ENCODE measurements around the gene SURF6. TPM values are rescaled to one million over a fixed set of nuclear protein-coding genes. Genes with fewer than 3 reads are reported as not detected.

The SURF6 gene
- polyA plus RNA-seq, 1 experiment, result 6.2 TPM

DNA sequence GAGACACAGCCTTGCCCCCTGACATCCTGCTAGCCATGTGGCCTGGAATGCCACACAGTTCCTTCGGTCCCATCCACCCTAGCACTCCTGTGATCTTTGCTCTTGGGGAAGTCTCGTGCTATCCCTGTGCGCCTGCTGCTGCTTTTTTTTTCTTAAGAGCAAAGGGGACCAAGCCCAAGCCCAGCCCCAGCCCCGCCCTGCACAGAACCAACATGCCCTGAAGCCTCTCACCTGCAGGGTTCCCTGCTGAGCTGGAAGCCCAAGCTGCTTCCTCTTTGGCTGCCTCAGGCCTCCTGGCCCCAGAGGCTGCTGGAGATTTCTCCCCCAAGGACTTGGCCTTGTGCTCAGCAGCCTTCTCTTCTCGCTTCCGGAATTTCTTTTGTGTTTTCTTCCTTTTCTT, 1.8 kb downstream of the SURF6 start:
- Histone ChIP-seq H3K27me3 (ENCODE audit: control insufficient read depth, insufficient read depth, low read length) (no peaks in the 10 kb centered on the region), H3K9me3 (ENCODE audit: control insufficient read depth, insufficient read depth, low read length) (no peaks in the 10 kb centered on the region), H3K4me3 (ENCODE audit: low read depth, low read length) (no peak overlapping the region), H3K27ac (ENCODE audit: low read depth, low read length) (no peak overlapping the region)
- ChIA-PET CTCF (interaction anchor here (0.7 to 1.5 kb wide), 3 partner anchors 146 to 175 kb away, joined by 3 to 4 read pairs (median 3); no protein-coding TSS in a partner anchor), POLR2A (interaction anchor here (1.1 kb wide), 1 partner anchor 14 kb away, joined by 5 read pairs; the partner anchor contains the start of genes MED22 and RPL7A)
- TF ChIP-seq, protein P1, sequence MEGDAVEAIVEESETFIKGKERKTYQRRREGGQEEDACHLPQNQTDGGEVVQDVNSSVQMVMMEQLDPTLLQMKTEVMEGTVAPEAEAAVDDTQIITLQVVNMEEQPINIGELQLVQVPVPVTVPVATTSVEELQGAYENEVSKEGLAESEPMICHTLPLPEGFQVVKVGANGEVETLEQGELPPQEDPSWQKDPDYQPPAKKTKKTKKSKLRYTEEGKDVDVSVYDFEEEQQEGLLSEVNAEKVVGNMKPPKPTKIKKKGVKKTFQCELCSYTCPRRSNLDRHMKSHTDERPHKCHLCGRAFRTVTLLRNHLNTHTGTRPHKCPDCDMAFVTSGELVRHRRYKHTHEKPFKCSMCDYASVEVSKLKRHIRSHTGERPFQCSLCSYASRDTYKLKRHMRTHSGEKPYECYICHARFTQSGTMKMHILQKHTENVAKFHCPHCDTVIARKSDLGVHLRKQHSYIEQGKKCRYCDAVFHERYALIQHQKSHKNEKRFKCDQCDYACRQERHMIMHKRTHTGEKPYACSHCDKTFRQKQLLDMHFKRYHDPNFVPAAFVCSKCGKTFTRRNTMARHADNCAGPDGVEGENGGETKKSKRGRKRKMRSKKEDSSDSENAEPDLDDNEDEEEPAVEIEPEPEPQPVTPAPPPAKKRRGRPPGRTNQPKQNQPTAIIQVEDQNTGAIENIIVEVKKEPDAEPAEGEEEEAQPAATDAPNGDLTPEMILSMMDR (IDR thresholded peaks at IDR 0.05; ENCODE audit: low read depth, low read length), result no peak
- no peak for DNase-seq (ENCODE audit: low read depth, low spot score)

DNA sequence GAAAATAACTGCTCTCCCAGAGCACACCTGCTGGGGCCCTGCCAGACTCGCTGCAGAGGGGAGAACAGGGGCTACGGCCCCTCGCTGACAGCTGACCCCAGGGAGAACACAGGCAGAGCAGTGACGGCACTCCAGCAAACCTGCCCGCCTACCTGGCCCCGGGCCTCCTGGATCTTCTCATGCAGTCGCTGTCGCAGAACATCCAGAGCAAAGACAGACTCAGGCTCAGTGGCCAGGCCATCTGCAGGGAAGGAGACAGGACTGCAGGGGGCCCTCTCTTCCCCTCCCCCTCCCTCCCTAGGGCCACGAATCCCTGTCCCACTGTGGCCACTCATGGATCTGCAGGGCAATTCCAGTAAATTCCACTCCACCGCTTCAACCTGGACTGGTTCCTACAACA, 2.4 kb downstream of the SURF6 start:
- ChIA-PET POLR2A (no interaction called here), CTCF (interaction anchor here (1.5 kb wide), 1 partner anchor 148 kb away, joined by 4 read pairs; no protein-coding TSS in a partner anchor)
- Histone ChIP-seq H3K27ac (ENCODE audit: low read depth, low read length) (no peak overlapping the region), H3K27me3 (ENCODE audit: control insufficient read depth, insufficient read depth, low read length) (no peaks in the 10 kb centered on the region), H3K4me3 (ENCODE audit: low read depth, low read length) (no peak overlapping the region), H3K9me3 (ENCODE audit: control insufficient read depth, insufficient read depth, low read length) (no peaks in the 10 kb centered on the region)
- TF ChIP-seq, protein P1 (IDR thresholded peaks at IDR 0.05; ENCODE audit: low read depth, low read length), result no peak
- no peak for DNase-seq (ENCODE audit: low read depth, low spot score)

DNA sequence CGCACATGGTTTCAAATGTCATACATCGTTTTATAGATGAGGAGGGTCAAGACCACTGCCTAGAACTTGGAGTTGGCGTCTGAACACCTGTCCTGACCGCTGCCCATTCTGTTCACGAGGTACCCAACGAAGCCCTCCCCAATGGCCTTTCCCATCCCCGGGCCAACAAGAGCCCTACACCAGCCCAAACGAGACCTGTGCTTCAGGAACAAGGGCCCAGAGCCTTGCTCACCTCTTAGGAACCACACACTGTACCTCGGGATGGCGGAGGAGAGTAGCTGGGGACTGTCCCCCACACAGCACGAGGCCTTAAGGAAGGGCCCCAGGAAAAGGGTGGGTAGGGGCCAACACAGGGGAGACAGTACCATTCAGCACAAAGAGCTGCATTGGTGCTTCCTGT, 3.0 kb downstream of the SURF6 start:
- TF ChIP-seq, protein P1 (IDR thresholded peaks at IDR 0.05; ENCODE audit: low read depth, low read length), result no peak
- no peaks in the 10 kb centered on the region for H3K9me3 ChIP-seq (ENCODE audit: control insufficient read depth, insufficient read depth, low read length)
- POLR2A ChIA-PET, result no interaction called here
- CTCF ChIA-PET, result interaction anchor here (1.5 kb wide), 1 partner anchor 147 kb away, joined by 4 read pairs; no protein-coding TSS in a partner anchor
- no peak for DNase-seq (ENCODE audit: low read depth, low spot score)
- no peaks in the 10 kb centered on the region for H3K27me3 ChIP-seq (ENCODE audit: control insufficient read depth, insufficient read depth, low read length)
- no peak overlapping the region for H3K4me3 ChIP-seq (ENCODE audit: low read depth, low read length)
- no peak overlapping the region for H3K27ac ChIP-seq (ENCODE audit: low read depth, low read length)

DNA sequence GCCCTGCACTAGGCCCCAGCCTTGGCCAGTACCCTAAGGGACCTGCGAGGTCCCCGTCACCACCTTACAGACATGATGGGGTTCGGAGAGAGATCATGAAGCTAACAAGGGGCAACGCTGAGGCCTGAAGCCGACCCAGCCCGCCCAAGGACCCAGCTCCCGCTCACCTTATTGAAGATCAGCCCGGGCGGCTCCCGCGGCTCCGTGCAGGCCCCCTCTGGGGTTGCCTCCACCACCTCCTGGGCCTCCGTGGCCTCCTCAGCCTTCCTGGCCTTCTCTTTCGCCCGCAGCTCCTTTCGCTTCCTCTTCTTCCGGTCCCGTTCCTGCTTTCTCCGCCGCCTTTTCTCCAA, 3.6 kb downstream of the SURF6 start:
- Histone ChIP-seq H3K4me3 (ENCODE audit: low read depth, low read length) (no peak overlapping the region), H3K27ac (ENCODE audit: low read depth, low read length) (no peak overlapping the region), H3K9me3 (ENCODE audit: control insufficient read depth, insufficient read depth, low read length) (no peaks in the 10 kb centered on the region), H3K27me3 (ENCODE audit: control insufficient read depth, insufficient read depth, low read length) (no peaks in the 10 kb centered on the region)
- ChIA-PET POLR2A (no interaction called here), CTCF (no interaction called here)
- DNase-seq (ENCODE audit: low read depth, low spot score), result no peak
- TF ChIP-seq, protein P1 (IDR thresholded peaks at IDR 0.05; ENCODE audit: low read depth, low read length), result no peak

DNA sequence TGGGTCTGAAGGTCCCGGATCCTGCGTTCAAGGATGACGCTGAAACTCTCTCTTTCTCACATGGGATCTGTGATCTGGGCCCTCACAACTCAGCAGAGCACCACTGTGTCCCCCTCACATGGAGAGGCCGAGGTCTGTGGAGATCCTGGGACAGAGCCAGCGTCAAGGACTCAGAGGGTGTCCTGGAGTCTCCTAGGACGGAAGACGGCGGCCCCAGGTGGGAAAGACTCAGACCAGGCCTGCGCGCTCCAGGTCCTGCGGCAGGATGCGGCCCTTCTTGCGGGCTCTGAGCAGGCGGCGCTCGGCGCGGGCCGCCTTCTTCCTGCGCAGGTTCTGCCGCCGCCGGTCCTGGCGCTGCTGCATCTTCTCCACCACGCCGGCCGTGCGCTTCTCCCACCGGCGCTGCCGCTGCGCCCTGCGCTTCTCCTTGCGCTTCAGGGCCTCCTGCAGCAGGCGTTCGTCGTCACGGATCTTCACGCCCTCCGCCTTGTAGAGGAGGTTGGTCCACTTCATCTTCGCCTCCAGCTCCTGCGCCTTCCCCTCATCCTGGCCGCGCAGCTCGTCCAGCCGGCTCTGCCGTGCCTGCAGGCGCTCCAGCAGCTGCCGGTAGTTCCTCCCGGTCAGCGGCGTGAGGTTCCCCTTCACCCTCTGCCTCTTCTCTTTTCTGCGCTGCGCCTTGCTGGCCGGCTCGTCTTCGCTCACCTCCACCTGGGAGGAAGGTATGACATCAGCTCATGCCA, 4.2 kb downstream of the SURF6 start:
- Histone ChIP-seq H3K9me3 (ENCODE audit: control insufficient read depth, insufficient read depth, low read length) (no peaks in the 10 kb centered on the region), H3K27me3 (ENCODE audit: control insufficient read depth, insufficient read depth, low read length) (no peaks in the 10 kb centered on the region), H3K4me3 (ENCODE audit: low read depth, low read length) (no peak overlapping the region), H3K27ac (ENCODE audit: low read depth, low read length) (no peak overlapping the region)
- TF ChIP-seq, protein P1 (IDR thresholded peaks at IDR 0.05; ENCODE audit: low read depth, low read length), result no peak
- POLR2A ChIA-PET, result no interaction called here
- no peak for DNase-seq (ENCODE audit: low read depth, low spot score)
- CTCF ChIA-PET, result no interaction called here

Measured in AG04450 (cell line).